Cardiac muscle cell (in vitro differentiated cells and primary cell): ENCODE data around the gene GPD1L. TPM values are rescaled to one million over a fixed set of nuclear protein-coding genes. Genes with fewer than 3 reads are reported as not detected.

Source experiments
- DNase-seq, 2 donors: peaks; one replicate each; pipeline versions ENCODE4 v3.0.0 to v3.0.0-alpha.2; 2010 to 2017; ENCODE audit warnings: low read depth in 1 of 2, low spot score in 1 of 2
- H3K27ac ChIP-seq: fragments of 200-600 bp; sonication (generic); 2 replicates; pipeline ENCODE4 v1.5.1; 2016
- H3K27me3 ChIP-seq: fragments of 200-600 bp; sonication (generic); 2 replicates; pipeline ENCODE4 v1.6.0; 2016; ENCODE audit warnings: control low read depth
- H3K36me3 ChIP-seq: fragments of 200-600 bp; sonication (generic); 2 replicates; pipeline ENCODE4 v1.5.1; 2016; ENCODE audit warnings: control low read depth
- H3K4me1 ChIP-seq: fragments of 200-600 bp; sonication (generic); 2 replicates; pipeline ENCODE4 v1.8.1; 2017; ENCODE audit warnings: low read depth, mild to moderate bottlenecking, mixed run types
- H3K4me3 ChIP-seq: fragments of 200-600 bp; sonication (generic); 2 replicates; pipeline ENCODE4 v1.5.1; 2016; ENCODE audit warnings: mild to moderate bottlenecking
- H3K9me3 ChIP-seq: fragments of 200-600 bp; sonication (generic); 2 replicates; pipeline ENCODE4 v1.5.1; 2017; ENCODE audit warnings: low read depth, mild to moderate bottlenecking, control low read depth
- polyA plus RNA-seq: library from polyadenylated mRNA; unstranded; fragments of >200 nt; fragmentation: Nextera tagmentation; extraction: Ambion mirVana; gene quantifications from 2 replicates; pipeline ENCODE4 v1.2.1, GENCODE V29; 2016
- total RNA-seq: library from RNA; depleted of rRNA; stranded (reverse); fragments of >200 nt; gene quantifications from 2 replicates; pipeline ENCODE4 v1.2.3, GENCODE V29; 2016
- TF ChIP-seq, protein P1 (sequence below): IDR thresholded peaks from 2 replicates; pipeline ENCODE4 v1.5.1; 2012; ENCODE audit warnings: low read depth, mild to moderate bottlenecking, low read length

Gene GPD1L
- total and polyA plus RNA-seq, 2 experiments from 2014 or later = 19.4 to 20.1 TPM

GRCh38 chr3:32077260-32078084 is 28.9 kb upstream of the GPD1L start:
- no peaks in the 10 kb centered on the region for H3K9me3 ChIP-seq
- no peak overlapping the region for H3K4me3 ChIP-seq
- no peaks in the 10 kb centered on the region for H3K4me1 ChIP-seq
- no peaks in the 10 kb centered on the region for H3K36me3 ChIP-seq
- peak in 1 of 2 donors; percentile 21 for DNase-seq
- no peaks in the 10 kb centered on the region for H3K27me3 ChIP-seq
- TF ChIP-seq, protein P1, sequence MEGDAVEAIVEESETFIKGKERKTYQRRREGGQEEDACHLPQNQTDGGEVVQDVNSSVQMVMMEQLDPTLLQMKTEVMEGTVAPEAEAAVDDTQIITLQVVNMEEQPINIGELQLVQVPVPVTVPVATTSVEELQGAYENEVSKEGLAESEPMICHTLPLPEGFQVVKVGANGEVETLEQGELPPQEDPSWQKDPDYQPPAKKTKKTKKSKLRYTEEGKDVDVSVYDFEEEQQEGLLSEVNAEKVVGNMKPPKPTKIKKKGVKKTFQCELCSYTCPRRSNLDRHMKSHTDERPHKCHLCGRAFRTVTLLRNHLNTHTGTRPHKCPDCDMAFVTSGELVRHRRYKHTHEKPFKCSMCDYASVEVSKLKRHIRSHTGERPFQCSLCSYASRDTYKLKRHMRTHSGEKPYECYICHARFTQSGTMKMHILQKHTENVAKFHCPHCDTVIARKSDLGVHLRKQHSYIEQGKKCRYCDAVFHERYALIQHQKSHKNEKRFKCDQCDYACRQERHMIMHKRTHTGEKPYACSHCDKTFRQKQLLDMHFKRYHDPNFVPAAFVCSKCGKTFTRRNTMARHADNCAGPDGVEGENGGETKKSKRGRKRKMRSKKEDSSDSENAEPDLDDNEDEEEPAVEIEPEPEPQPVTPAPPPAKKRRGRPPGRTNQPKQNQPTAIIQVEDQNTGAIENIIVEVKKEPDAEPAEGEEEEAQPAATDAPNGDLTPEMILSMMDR = no peak
- H3K27ac ChIP-seq = no peak overlapping the region

- no peak overlapping the region for H3K27ac ChIP-seq
- no peak overlapping the region for H3K4me3 ChIP-seq
- TF ChIP-seq, protein P1 = no peak
- DNase-seq = no peak
- H3K27me3 ChIP-seq = no peaks in the 10 kb centered on the region
- no peaks in the 10 kb centered on the region for H3K36me3 ChIP-seq
- H3K9me3 ChIP-seq = no peaks in the 10 kb centered on the region
- no peaks in the 10 kb centered on the region for H3K4me1 ChIP-seq
Measured at GRCh38 chr3:32078085-32078634, 28.3 kb upstream of the GPD1L start.

DNA sequence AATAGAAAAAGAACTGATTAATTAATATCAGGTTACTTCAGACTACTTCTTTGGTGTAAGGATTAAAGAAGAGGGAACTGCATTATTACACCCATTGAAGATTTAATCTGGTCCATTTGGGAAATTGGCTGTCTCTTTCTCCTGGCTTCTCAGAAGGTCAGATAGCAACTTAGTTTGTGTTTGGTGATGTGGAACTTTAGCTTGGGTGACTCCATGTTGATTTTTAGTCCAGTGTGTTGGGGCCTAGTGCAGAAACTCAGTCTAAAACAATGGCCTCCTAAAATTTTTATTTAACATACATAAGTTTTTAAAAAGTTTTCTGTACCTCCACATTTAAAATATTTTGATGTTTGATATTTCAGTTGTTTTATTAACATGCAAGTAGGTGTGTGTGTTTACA is 27.6 kb upstream of the GPD1L start:
- TF ChIP-seq, protein P1 = no peak
- no peaks in the 10 kb centered on the region for H3K4me1 ChIP-seq
- H3K4me3 ChIP-seq = no peak overlapping the region
- no peaks in the 10 kb centered on the region for H3K27me3 ChIP-seq
- DNase-seq = no peak
- H3K27ac ChIP-seq = no peak overlapping the region
- no peaks in the 10 kb centered on the region for H3K9me3 ChIP-seq
- no peaks in the 10 kb centered on the region for H3K36me3 ChIP-seq

DNA sequence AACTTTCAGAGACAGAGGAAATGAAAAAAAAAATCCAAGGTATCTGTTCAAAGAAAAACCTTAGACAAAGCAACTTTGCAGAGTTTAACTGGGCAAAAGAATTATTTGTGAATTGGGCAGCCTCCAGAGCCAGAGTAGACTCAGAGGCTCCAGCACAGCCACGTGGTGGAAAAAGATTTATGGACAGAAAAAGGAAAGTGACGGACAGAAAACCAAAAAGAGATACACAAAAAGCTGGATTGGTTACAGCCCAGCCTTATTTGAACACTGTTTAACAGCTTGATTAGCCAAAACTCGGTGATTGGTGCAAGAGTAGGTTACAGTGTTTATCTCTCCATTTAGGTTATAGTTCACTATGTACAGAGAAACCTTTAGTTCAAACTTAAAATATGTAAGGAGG is 23.7 kb upstream of the GPD1L start:
- Histone ChIP-seq H3K4me1 (no peaks in the 10 kb centered on the region), H3K4me3 (no peak overlapping the region), H3K27me3 (no peaks in the 10 kb centered on the region), H3K9me3 (no peaks in the 10 kb centered on the region), H3K36me3 (no peaks in the 10 kb centered on the region), H3K27ac (no peak overlapping the region)
- peak in 1 of 2 donors; percentile 24 for DNase-seq
- TF ChIP-seq, protein P1 = no peak

GRCh38 chr3:32083702-32084270 is 22.6 kb upstream of the GPD1L start:
- H3K27me3 ChIP-seq = no peaks in the 10 kb centered on the region
- no peaks in the 10 kb centered on the region for H3K9me3 ChIP-seq
- no peak overlapping the region for H3K27ac ChIP-seq
- TF ChIP-seq, protein P1 = no peak
- DNase-seq = no peak
- no peaks in the 10 kb centered on the region for H3K36me3 ChIP-seq
- no peaks in the 10 kb centered on the region for H3K4me1 ChIP-seq
- no peak overlapping the region for H3K4me3 ChIP-seq
